Naive thymus-derived CD8-positive, alpha-beta T cell (primary cell): ENCODE measurements around the gene MYOM1. TPM values are rescaled to one million over a fixed set of nuclear protein-coding genes. Genes with fewer than 3 reads are reported as not detected.
"Not testable (repeated sequence)": the region's sequence is repeated elsewhere in the genome, so short reads cannot be mapped to it uniquely, and the experiment has no call there.

Experiments
- ATAC-seq, 2 donors: fragments of 150-1000 bp; cut with Tn5 transposase in 1 of 2; sonication (Bioruptor Pico), chemical (Tn5 transposase) in 1 of 2; 1 replicate in 1 of 2; 2 replicates in 1 of 2; pipeline ENCODE4 v1.10.0; 2021; ENCODE audit warnings: mild to moderate bottlenecking in 2 of 2, moderate library complexity in 2 of 2
- POLR2A ChIA-PET: fragments of 350-600 bp; sonication (Branson Sonifier 250); formaldehyde crosslinking; loops from one replicate; lab custom pipeline; 2021; ENCODE audit warnings: antibody characterized with exemption; lab: Charles Lee
- DNase-seq, 10 donors: peaks; one replicate each; pipeline versions ENCODE4 v3.0.0 to v3.0.0-alpha.2; 2020 to 2022
- H3K27ac Mint-ChIP-seq, 10 donors: one replicate each; pipeline ENCODE4 v1.8.0; 2020 to 2022; ENCODE audit warnings: mild to moderate bottlenecking in 10 of 10, mixed read lengths in 10 of 10, moderate library complexity in 4 of 10, inconsistent platforms in 1 of 10
- H3K27me3 Mint-ChIP-seq, 5 donors: one replicate each; pipeline ENCODE4 v1.8.0; 2021 to 2022; ENCODE audit warnings: mixed read lengths in 5 of 5
- H3K36me3 Mint-ChIP-seq, 3 donors: one replicate each; pipeline ENCODE4 v1.8.0; 2020 to 2022; ENCODE audit warnings: mixed read lengths in 3 of 3, mild to moderate bottlenecking in 2 of 3, inconsistent platforms in 1 of 3
- H3K4me1 Mint-ChIP-seq, 4 donors: one replicate each; pipeline ENCODE4 v1.8.0; 2021 to 2022; ENCODE audit warnings: mixed read lengths in 4 of 4
- H3K4me3 Mint-ChIP-seq, 10 donors: one replicate each; pipeline ENCODE4 v1.8.0; 2020 to 2022; ENCODE audit warnings: mild to moderate bottlenecking in 10 of 10, mixed read lengths in 10 of 10, moderate library complexity in 6 of 10, inconsistent platforms in 1 of 10
- H3K9me3 Mint-ChIP-seq, 9 donors: one replicate each; pipeline ENCODE4 v1.8.0; 2020 to 2022; ENCODE audit warnings: mixed read lengths in 9 of 9, mild to moderate bottlenecking in 3 of 9, inconsistent platforms in 1 of 9, moderate library complexity in 1 of 9
- polyA plus RNA-seq, 3 donors: library from polyadenylated mRNA; unstranded; fragments of 300-500 nt; fragmentation: Illumina TruSeq; gene quantifications; one replicate each; pipeline ENCODE4 v1.2.3, GENCODE V29; 2021
- total RNA-seq, 8 experiments: library from RNA in 2 of 8; stranded (reverse) in 2 of 8; gene quantifications; one replicate each; pipeline ENCODE4 v1.2.3 and lab custom pipeline; 2021 to 2026

MYOM1 gene
- total and polyA plus RNA-seq, 5 experiments from 2014 or later: 0.52 to 5.6 (median 1.5) TPM

DNA sequence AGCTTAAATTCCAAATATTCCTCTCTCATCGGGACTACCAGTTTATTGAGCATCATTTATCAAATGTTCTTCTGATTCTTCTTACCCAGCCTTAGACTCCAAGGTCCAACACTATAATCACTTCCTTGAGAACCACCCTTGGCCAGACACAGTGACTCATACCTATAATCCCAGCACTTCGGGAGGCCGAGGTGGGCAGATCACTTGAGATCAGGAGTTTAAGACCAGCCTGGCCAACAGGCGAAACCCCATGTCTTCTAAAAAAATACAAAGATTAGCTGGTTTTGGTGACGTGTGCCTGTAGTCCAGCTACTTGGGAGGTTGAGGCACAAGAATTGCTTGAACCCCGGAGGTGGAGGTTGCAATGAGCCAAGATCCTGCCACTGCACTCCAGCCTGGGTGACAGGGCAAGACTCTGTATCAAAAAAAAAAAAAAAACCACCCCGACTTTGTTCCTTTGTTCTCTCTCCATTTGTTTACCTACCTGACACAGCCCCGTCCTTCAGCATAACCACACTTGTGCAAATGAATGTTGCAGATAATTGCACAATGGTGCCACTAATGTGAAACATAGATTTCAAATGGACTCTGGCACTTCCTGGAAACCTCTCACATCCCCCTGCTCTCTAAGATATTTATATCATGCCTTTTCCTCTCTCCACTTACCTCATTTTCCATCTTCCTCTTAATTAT lies 167.9 kb downstream of the MYOM1 start:
- peak overlapping the region in 8 of 10 donors; percentile 19 to 78 (median 40) for H3K27ac Mint-ChIP-seq
- ATAC-seq (peak in 1 of 2 donors; percentile 14), DNase-seq (no peak)
- peaks cover 11 to 25% (median 15%) of the 10 kb centered on the region in 4 donors for H3K4me1 Mint-ChIP-seq
- H3K4me3 Mint-ChIP-seq: peak overlapping the region in 2 of 10 donors; percentile 12 to 30
- H3K36me3 Mint-ChIP-seq: peaks cover 0 to 5% (median 0%) of the 10 kb centered on the region in 3 donors
- H3K27me3 Mint-ChIP-seq: no peaks in the 10 kb centered on the region
- peaks cover 0 to 19% (median 0%) of the 10 kb centered on the region in 9 donors for H3K9me3 Mint-ChIP-seq
- POLR2A ChIA-PET: interaction anchor here (1.5 kb wide), 1 partner anchor 9 kb away, joined by 6 read pairs; no protein-coding TSS in a partner anchor

DNA sequence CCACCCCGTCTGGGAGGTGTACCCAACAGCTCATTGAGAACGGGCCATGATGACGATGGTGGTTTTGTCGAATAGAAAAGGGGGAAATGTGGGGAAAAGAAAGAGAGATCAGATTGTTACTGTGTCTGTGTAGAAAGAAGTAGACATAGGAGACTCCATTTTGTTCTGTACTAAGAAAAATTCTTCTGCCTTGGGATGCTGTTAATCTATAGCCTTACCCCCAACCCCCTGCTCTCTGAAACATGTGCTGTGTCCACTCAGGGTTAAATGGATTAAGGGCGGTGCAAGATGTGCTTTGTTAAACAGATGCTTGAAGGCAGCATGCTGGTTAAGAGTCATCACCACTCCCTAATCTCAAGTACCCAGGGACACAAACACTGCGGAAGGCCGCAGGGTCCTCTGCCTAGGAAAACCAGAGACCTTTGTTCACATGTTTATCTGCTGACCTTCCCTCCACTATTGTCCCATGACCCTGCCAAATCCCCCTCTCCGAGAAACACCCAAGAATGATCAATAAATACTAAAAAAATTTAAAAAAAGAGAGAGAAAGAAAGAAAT lies 169.8 kb downstream of the MYOM1 start:
- H3K27me3 Mint-ChIP-seq: not testable (repeated sequence)

DNA sequence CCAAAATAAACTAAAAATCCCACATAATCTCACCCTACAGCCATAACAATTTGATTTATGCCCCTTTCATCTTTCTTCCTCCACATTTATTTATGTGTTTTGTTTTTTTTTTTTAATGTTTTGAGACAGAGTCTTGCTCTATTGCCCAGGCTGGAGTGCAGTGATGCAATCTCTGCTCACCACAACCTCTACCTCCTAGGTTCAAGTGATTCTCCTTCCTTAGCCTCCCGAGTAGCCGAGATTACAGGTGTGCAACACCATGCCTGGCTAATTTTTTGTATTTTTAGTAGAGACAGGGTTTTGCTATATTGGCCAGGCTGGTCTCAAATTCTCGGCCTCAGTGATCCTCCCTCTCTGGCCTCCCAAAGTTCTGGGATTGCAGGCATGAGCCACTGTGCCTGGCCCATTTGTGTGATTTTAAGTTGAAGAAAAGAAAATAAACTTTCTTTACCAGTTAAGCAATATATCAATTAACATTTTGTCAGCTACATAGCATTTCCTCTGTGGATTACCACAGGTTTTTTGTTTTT lies 170.9 kb downstream of the MYOM1 start:
- peaks cover 0 to 5% (median 0%) of the 10 kb centered on the region in 3 donors for H3K36me3 Mint-ChIP-seq
- H3K4me3 Mint-ChIP-seq: no peak overlapping the region
- peaks cover 9 to 21% (median 16%) of the 10 kb centered on the region in 4 donors for H3K4me1 Mint-ChIP-seq
- DNase-seq (no peak), ATAC-seq (no peak)
- peaks cover 0 to 11% (median 0%) of the 10 kb centered on the region in 9 donors for H3K9me3 Mint-ChIP-seq
- POLR2A ChIA-PET: interaction anchor here (0.5 to 0.6 kb wide), 2 partner anchors 15 to 28 kb away, joined by 3 read pairs; no protein-coding TSS in a partner anchor
- H3K27me3 Mint-ChIP-seq: no peaks in the 10 kb centered on the region
- H3K27ac Mint-ChIP-seq: peak overlapping the region in 3 of 10 donors; percentile 4 to 73 (median 25)

More for the DNA sequence above, 169.8 kb downstream of the MYOM1 start:
- H3K27ac Mint-ChIP-seq, POLR2A ChIA-PET, H3K4me3 Mint-ChIP-seq, DNase-seq, H3K36me3 Mint-ChIP-seq, ATAC-seq: not testable (repeated sequence)
- Mint-ChIP-seq H3K4me1 (peaks cover 12 to 20% (median 16%) of the 10 kb centered on the region in 4 donors), H3K9me3 (peaks cover 0 to 19% (median 0%) of the 10 kb centered on the region in 9 donors)

DNA sequence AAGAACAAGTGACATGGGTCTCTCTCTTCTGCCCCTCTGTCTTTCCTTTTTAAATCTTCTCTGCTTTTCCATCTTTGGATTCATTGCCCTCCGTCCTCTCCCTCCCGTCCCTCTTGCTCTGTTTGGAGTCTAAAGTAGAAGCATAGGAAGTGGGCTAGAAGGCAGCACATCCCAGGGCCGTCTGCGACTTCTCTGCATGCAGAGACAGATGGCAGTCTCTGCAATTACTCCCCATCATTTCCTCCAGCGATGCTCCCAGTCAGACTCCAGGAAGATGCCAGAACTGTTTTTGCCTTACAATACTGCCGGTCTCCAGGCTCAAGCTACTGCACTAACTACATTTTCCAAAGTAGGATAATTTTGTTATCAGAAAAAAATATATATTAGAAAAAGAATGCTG lies 171.6 kb downstream of the MYOM1 start:
- ATAC-seq: no peak
- no peaks in the 10 kb centered on the region for H3K36me3 Mint-ChIP-seq
- no peak for DNase-seq
- no peaks in the 10 kb centered on the region for H3K27me3 Mint-ChIP-seq
- peaks cover 6 to 21% (median 15%) of the 10 kb centered on the region in 4 donors for H3K4me1 Mint-ChIP-seq
- POLR2A ChIA-PET: interaction anchor here (0.5 to 0.6 kb wide), 2 partner anchors 16 to 28 kb away, joined by 3 read pairs; no protein-coding TSS in a partner anchor
- no peak overlapping the region for H3K4me3 Mint-ChIP-seq
- H3K27ac Mint-ChIP-seq: peak overlapping the region in 1 of 10 donors; percentile 6
- peaks cover 0 to 3% (median 0%) of the 10 kb centered on the region in 9 donors for H3K9me3 Mint-ChIP-seq

DNA sequence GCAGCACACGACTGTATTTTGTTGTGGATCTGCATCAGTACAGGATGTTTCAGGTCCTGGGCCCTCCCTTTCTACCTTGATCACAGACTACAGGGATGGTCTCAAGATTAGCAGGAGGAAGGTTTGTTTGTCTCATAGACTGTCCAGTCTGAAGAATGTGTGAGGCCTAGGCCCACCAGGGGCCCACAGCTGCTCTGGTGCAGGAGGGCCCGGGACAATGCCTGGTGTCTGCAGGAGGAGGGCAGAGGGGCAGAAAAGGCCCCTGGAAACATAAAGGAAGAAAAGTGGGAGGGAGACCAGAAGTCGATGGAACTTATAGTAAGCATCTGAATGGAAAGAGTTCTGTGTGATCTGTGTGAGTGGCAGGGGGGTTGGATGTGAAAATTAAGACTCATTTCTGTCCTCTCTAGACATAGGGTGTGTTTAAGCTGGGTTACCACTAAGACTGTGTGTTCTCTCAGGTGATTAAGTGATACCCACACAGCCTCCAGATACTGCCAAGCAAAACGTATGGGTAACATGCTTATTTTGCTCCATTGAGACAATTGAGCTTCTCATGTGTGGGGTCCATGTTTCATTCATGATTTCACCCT lies 173.5 kb downstream of the MYOM1 start:
- Mint-ChIP-seq H3K9me3 (no peaks in the 10 kb centered on the region), H3K27ac (peak overlapping the region in 3 of 10 donors; percentile 45 to 85 (median 46)), H3K36me3 (no peaks in the 10 kb centered on the region), H3K27me3 (no peaks in the 10 kb centered on the region), H3K4me3 (no peak overlapping the region), H3K4me1 (peaks cover 0 to 13% (median 5%) of the 10 kb centered on the region in 4 donors)
- no peak for ATAC-seq
- POLR2A ChIA-PET: interaction anchor here (0.7 kb wide), 1 partner anchor 30 kb away, joined by 3 read pairs; no protein-coding TSS in a partner anchor
- no peak for DNase-seq

DNA sequence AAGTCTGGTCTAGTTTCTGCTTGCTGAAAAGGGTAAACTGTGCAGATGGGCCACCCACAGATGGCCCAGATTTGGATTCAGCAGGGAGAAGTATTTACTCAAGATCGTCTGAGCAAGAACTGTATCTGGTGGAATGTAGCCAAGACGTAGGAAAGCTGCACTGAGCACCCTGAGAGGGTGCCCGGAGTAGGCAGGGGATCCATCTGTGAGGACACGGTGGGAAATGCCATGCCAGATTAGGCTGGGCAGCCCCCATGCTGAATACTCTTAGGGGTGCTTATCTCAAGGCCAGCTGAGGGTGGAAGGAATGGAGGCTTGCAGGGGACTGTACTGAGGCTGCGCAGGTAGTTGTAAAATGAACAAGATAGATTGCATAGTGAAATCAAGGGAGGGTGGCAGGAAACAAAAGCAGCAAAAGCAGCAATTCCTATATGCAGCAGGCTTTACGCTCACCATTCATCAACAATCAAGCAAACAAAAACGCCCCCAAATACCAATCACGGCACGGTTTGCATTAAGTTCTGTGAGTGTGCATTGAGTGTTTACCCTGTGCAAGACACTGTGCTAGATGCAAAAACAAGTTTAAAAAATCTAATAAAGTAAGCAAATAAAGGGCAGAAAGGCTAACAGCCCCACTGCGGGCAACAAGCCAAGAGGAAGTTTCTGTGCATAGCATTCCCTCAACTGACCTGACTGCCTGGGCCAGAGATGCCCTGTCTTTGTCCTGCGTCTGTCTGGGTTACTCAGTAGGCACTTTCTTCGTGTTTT lies 174.7 kb downstream of the MYOM1 start:
- POLR2A ChIA-PET: interaction anchor here (1.0 kb wide), 1 partner anchor 18 kb away, joined by 3 read pairs; no protein-coding TSS in a partner anchor
- H3K27ac Mint-ChIP-seq: peak overlapping the region in 3 of 10 donors; percentile 7 to 46 (median 24)
- peak overlapping the region in 1 of 10 donors; percentile 4 for H3K4me3 Mint-ChIP-seq
- ATAC-seq (no peak), DNase-seq (no peak)
- peaks cover 0 to 13% (median 5%) of the 10 kb centered on the region in 4 donors for H3K4me1 Mint-ChIP-seq
- H3K9me3 Mint-ChIP-seq: no peaks in the 10 kb centered on the region
- H3K36me3 Mint-ChIP-seq: no peaks in the 10 kb centered on the region
- H3K27me3 Mint-ChIP-seq: no peaks in the 10 kb centered on the region

DNA sequence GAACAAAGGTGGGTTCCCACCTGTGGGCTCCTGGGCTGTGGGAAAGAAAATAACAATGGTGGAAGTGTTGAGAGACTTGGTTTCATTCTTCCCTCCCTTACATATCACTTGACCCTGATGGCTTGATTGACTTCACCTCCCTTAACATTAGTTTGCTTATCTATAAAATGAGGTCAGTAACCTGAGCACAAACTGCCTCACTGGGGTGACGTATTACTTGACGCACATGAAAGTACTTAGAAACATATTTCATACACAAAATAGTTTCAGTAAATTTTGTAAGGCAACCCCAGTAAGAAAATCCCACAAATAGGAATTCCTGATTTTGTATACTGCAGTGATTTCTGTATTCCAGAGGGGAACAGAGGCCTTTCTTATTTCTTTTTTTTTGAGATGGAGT lies 177.4 kb downstream of the MYOM1 start:
- DNase-seq: no peak
- Mint-ChIP-seq H3K27ac (no peak overlapping the region), H3K9me3 (no peaks in the 10 kb centered on the region), H3K4me1 (peaks cover 3 to 14% (median 4%) of the 10 kb centered on the region in 4 donors), H3K27me3 (no peaks in the 10 kb centered on the region), H3K4me3 (no peak overlapping the region), H3K36me3 (no peaks in the 10 kb centered on the region)
- POLR2A ChIA-PET: no interaction called here
- ATAC-seq: no peak

DNA sequence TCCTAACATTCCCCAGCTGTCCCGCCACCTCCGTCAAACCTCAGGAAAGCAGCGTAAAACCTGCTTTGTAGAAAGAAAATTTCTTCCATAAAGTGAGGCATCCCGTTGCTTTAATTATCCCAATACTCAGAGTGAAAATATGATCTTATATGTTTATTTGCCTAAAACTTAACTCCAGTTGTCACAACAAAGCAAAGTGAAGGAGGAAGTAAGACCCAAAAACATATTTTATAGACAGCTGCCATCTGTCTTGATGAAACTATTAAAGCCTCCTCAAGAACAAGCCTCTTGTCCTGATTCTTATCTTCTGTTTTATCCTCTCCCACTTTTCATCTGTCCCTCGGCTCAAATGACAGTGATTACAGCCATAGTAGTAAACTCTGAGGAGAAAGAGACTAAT lies 177.9 kb downstream of the MYOM1 start:
- no peak overlapping the region for H3K27ac Mint-ChIP-seq
- no peak for ATAC-seq
- H3K4me3 Mint-ChIP-seq: no peak overlapping the region
- peaks cover 4 to 16% (median 5%) of the 10 kb centered on the region in 4 donors for H3K4me1 Mint-ChIP-seq
- no peaks in the 10 kb centered on the region for H3K36me3 Mint-ChIP-seq
- DNase-seq: no peak
- POLR2A ChIA-PET: interaction anchor here (0.6 to 1.0 kb wide), 2 partner anchors 20 to 81 kb away, joined by 3 read pairs; no protein-coding TSS in a partner anchor
- no peaks in the 10 kb centered on the region for H3K27me3 Mint-ChIP-seq
- no peaks in the 10 kb centered on the region for H3K9me3 Mint-ChIP-seq

DNA sequence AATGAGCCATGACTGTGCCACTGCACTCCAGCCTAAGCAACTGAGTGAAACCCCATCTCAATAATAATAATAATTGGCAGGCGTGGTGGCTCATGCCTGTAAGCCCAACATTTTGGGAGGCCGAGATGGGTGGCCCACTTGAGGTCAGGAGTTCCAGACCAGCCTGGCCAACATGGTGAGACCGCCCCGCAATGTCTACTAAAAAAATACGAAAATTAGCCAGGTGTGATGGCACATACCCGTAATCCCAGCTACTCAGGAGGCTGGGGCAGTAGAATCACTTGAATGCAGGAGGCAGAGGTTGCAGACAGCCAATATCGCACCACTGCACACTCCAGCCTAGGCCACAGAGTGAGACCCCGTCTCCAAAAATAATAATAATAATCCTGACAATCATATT lies 178.9 kb downstream of the MYOM1 start:
- H3K4me3 Mint-ChIP-seq: no peak overlapping the region
- H3K27me3 Mint-ChIP-seq: no peaks in the 10 kb centered on the region
- no peak overlapping the region for H3K27ac Mint-ChIP-seq
- no peaks in the 10 kb centered on the region for H3K36me3 Mint-ChIP-seq
- H3K9me3 Mint-ChIP-seq: no peaks in the 10 kb centered on the region
- DNase-seq: no peak
- ATAC-seq: no peak
- POLR2A ChIA-PET: no interaction called here
- H3K4me1 Mint-ChIP-seq: peaks cover 4 to 16% (median 5%) of the 10 kb centered on the region in 4 donors

DNA sequence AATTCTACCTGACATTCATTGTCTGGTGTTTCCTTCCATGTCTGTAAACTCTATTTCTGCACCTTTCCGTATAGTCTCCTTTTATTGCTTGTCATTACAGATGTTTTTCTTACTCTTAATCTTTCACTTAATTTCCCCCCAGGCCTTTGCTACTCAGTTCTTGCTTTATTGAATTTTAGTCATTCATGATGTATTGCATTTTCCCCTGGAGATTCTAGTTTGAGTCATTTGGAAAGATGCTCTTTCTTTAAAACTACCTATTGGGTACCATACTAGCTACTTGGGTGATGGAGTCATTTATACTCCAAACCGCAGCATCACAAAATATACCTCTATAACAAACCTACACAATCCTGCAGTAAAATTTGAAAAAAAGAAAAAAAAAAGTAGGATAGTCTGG lies 179.6 kb downstream of the MYOM1 start:
- no peak overlapping the region for H3K4me3 Mint-ChIP-seq
- POLR2A ChIA-PET: no interaction called here
- no peaks in the 10 kb centered on the region for H3K36me3 Mint-ChIP-seq
- H3K27me3 Mint-ChIP-seq: no peaks in the 10 kb centered on the region
- no peak for DNase-seq
- no peak for ATAC-seq
- H3K4me1 Mint-ChIP-seq: peaks cover 4 to 12% (median 5%) of the 10 kb centered on the region in 4 donors
- no peaks in the 10 kb centered on the region for H3K9me3 Mint-ChIP-seq
- peak overlapping the region in 2 of 10 donors; percentile 20 to 30 for H3K27ac Mint-ChIP-seq

DNA sequence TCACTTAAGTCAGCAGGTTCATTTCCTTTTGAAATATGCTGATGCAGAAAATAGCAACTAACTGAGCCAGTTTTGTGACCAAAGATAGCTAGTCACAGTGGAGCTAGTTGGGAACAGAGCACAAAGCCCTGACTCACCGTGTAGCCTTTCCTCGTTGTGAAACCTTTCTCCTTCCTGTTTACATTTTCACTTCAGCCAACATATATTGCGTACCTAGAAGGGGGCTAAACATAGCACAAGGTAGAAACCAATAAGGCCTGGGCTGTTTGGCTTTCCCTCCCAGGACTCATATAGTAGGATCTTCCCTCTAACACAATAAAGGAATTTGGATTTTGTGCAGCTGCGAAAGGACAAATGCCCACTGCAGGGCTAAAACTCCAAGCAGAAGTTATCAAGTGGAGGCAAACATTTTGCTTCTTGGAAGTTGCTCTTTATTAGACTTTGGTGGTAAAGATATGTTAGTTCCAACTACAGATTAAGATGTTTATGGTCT lies 182.3 kb downstream of the MYOM1 start:
- POLR2A ChIA-PET: interaction anchor here (1.5 kb wide), 1 partner anchor 22 kb away, joined by 3 read pairs; no protein-coding TSS in a partner anchor
- peak in 1 of 2 donors; percentile 38 for ATAC-seq
- Mint-ChIP-seq H3K27me3 (no peaks in the 10 kb centered on the region), H3K4me1 (peaks cover 4 to 6% (median 5%) of the 10 kb centered on the region in 4 donors), H3K36me3 (no peaks in the 10 kb centered on the region), H3K9me3 (no peaks in the 10 kb centered on the region), H3K27ac (peak overlapping the region in 3 of 10 donors; percentile 8 to 53 (median 53)), H3K4me3 (no peak overlapping the region)
- no peak for DNase-seq
